BE2C (cell line): ENCODE results near the gene HAS3.

ENCODE experiments used
- DNase-seq: peaks from one replicate; pipeline ENCODE4 v3.0.0-alpha.2; 2020
- H3K27me3 ChIP-seq: fragments of 250-450 bp; sonication (Bioruptor Pico); 2 replicates; pipeline ENCODE4 v1.5.1; 2020; ENCODE audit warnings: mild to moderate bottlenecking
- H3K36me3 ChIP-seq: fragments of 250-450 bp; sonication (Bioruptor Pico); 2 replicates; pipeline ENCODE4 v1.5.1; 2020; ENCODE audit warnings: mild to moderate bottlenecking
- H3K4me1 ChIP-seq: fragments of 250-450 bp; sonication (Bioruptor Pico); 2 replicates; pipeline ENCODE4 v1.5.1; 2020
- H3K4me3 ChIP-seq: 2 replicates; pipeline ENCODE4 v1.5.1; 2011; ENCODE audit warnings: low read depth, low read length
- H3K9me3 ChIP-seq: fragments of 250-450 bp; sonication (Bioruptor Pico); 2 replicates; pipeline ENCODE4 v1.5.1; 2020
- TF ChIP-seq, protein P1 (sequence below): IDR thresholded peaks from 2 replicates; pipeline ENCODE4 v1.5.1; 2012; ENCODE audit warnings: mild to moderate bottlenecking, low read depth, low read length

HAS3 gene

DNA sequence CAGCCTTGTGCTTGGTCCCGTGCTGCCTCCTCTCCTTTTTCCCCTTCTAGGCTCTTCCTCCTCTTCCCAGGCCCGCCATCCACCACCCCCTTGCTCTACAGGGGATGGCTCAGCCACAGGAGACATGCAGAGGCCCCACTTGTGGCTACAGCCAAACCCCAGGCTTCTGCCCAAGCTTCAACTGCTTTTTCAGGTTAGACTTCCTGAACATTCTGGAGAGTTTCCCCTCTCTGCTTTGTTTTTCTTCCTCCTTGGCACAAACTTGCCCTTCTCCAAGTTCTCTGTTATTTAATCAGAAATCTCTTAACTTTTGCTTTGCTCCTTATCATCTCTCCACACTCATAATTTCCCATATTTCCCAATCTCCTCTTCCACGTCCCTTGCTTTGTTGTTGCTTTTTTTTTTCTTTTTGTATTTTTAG, 18.3 kb upstream of the HAS3 start:
- Histone ChIP-seq H3K4me1 (peaks cover 10% of the 10 kb centered on the region), H3K27me3 (no peaks in the 10 kb centered on the region), H3K36me3 (no peaks in the 10 kb centered on the region), H3K9me3 (no peaks in the 10 kb centered on the region), H3K4me3 (no peak overlapping the region)
- no peak for DNase-seq
- TF ChIP-seq, protein P1, sequence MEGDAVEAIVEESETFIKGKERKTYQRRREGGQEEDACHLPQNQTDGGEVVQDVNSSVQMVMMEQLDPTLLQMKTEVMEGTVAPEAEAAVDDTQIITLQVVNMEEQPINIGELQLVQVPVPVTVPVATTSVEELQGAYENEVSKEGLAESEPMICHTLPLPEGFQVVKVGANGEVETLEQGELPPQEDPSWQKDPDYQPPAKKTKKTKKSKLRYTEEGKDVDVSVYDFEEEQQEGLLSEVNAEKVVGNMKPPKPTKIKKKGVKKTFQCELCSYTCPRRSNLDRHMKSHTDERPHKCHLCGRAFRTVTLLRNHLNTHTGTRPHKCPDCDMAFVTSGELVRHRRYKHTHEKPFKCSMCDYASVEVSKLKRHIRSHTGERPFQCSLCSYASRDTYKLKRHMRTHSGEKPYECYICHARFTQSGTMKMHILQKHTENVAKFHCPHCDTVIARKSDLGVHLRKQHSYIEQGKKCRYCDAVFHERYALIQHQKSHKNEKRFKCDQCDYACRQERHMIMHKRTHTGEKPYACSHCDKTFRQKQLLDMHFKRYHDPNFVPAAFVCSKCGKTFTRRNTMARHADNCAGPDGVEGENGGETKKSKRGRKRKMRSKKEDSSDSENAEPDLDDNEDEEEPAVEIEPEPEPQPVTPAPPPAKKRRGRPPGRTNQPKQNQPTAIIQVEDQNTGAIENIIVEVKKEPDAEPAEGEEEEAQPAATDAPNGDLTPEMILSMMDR, result no peak

DNA sequence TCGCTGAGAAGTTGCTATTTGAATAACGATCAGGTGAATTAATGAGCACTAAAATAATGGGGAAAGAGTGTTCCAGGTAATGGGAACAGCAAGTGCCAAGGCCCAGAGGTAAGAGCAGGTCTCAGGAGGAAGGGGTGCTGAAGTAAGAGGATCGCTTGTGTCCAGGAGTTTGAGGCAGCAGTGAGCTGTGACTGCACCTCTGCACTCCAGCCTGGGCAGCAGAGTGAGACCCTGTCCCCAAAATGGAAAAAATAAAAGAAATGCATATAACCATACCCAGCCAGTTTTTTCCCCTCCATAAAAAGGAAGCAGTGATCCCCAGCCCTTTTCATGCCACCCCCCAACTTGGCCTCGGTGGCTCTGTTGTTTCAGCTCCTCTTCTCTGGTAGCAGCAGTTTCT, 16.8 kb upstream of the HAS3 start:
- H3K27me3 ChIP-seq, result no peaks in the 10 kb centered on the region
- TF ChIP-seq, protein P1, result no peak
- H3K36me3 ChIP-seq, result no peaks in the 10 kb centered on the region
- H3K9me3 ChIP-seq, result no peaks in the 10 kb centered on the region
- H3K4me1 ChIP-seq, result peaks cover 10% of the 10 kb centered on the region
- DNase-seq, result no peak
- peak overlapping the region; percentile 41; the same call in 1 of the 2 replicates for H3K4me3 ChIP-seq

DNA sequence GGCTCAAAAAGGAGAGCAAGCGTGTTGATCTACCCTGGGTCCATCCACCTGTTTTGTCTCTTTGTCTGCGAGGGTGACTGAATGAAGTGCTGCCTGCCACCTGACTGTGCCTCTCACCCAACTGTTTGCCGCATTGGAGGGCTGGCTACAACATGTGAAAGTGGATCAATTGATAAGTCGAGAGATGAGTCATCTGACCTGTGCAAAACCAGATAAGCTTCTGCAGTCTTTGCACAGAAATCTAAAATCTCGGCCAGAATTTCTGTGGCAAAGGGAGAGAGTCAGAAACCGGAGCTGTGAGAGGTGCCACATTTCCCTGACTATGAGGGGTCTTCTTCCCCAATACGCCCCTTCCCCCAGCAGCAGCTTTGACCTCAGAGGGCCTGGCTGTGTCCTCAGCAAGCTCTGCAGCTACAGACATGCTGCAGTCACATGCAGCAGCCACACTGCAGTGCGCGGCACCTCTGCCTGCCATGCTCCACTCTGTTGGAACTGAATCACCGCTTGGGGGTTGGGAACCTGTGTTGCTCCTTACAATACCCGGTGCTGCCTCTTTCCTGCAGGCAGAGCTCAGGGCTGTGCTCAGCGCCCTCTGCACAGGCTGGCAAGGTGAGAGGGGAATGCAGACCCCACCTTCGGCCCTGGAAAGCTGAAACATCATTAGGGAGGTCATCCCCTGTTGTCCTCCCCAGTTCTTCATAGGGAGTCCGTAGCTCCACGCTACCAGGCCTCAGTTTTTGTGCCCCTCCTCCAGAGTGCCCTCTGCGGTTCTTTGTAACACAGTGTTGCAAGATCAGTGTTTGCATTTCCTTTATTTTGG, 16.2 kb upstream of the HAS3 start:
- Histone ChIP-seq H3K36me3 (no peaks in the 10 kb centered on the region), H3K4me1 (peaks cover 10% of the 10 kb centered on the region), H3K4me3 (peak overlapping the region; percentile 41), H3K27me3 (no peaks in the 10 kb centered on the region), H3K9me3 (no peaks in the 10 kb centered on the region)
- DNase-seq, result peak; percentile 70
- TF ChIP-seq, protein P1, result no peak

DNA sequence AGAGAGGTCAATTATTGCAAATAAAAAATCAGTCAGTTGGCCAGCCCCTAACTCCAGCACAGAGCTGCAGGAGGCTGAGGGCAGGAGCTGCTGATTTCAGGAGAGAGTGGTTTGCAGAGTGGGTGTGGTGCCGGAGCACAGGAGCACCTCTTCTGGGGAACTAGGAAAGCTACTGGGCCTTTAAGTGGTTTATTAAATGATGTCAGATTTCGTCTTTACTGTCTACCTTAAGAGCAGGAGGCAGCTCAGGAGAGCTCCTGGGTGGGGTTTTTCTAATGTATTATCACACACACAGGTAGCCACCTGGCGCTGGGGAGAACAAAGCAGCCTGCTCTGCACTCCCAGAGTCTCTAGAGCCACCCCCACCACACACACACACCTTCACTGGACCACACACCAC, 11.5 kb upstream of the HAS3 start:
- H3K4me3 ChIP-seq, result no peak overlapping the region
- no peak for DNase-seq
- no peaks in the 10 kb centered on the region for H3K27me3 ChIP-seq
- H3K9me3 ChIP-seq, result no peaks in the 10 kb centered on the region
- peaks cover 6% of the 10 kb centered on the region for H3K4me1 ChIP-seq
- TF ChIP-seq, protein P1, result no peak
- H3K36me3 ChIP-seq, result no peaks in the 10 kb centered on the region

DNA sequence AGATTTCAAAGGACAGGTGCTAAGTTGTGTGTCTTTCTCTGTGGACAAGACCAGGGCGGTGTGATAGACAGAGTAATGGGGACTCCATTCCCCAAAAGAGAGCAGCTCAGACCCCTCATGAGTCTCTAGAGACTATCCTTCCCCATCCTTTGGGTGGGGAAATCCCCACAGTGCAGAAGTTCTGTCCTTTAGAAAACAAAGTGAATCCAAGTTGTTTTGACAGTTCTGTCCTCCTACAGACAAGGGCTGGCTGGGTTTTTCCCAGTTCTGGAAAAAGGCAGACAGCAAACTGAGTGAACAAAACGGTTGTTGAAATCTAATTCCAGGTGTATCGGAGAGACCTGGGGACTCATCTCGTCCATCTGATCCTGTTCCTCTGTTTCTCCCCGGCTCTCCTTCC, 11.0 kb upstream of the HAS3 start:
- Histone ChIP-seq H3K36me3 (no peaks in the 10 kb centered on the region), H3K4me1 (peaks cover 4% of the 10 kb centered on the region), H3K9me3 (no peaks in the 10 kb centered on the region), H3K4me3 (no peak overlapping the region), H3K27me3 (no peaks in the 10 kb centered on the region)
- no peak for DNase-seq
- TF ChIP-seq, protein P1, result no peak

DNA sequence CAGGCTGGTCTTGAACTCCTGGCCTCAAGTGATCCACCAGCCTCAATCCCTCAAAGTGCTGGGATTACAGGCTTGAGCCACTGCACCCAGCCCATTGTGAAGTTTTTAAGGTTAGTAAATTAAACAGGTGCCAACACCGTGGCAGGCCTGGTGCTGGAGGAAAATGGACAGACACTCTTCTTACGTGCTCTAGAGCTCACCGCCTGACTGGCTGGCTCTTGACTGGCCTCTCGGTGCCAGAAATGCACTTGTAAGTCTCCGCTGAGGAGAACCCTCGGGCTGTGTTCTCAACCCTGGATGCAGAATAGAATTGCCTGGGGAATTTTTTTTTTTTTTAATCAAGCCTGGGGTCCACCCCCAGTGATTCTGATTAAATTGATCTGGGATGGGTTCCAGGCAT, 10.3 kb upstream of the HAS3 start:
- H3K36me3 ChIP-seq, result no peaks in the 10 kb centered on the region
- no peaks in the 10 kb centered on the region for H3K9me3 ChIP-seq
- H3K4me1 ChIP-seq, result peaks cover 4% of the 10 kb centered on the region
- no peak for DNase-seq
- TF ChIP-seq, protein P1, result no peak
- H3K27me3 ChIP-seq, result no peaks in the 10 kb centered on the region
- no peak overlapping the region for H3K4me3 ChIP-seq
